Renal cortical epithelial cell (primary cell): ENCODE data around the gene PACSIN2. TPM values are rescaled to one million over a fixed set of nuclear protein-coding genes. Genes with fewer than 3 reads are reported as not detected.

ENCODE experiments used
- DNase-seq: peaks from one replicate; pipeline ENCODE4 v3.0.0-alpha.2; 2011; ENCODE audit warnings: low read depth
- total RNA-seq: library from RNA; depleted of rRNA; stranded (reverse); fragments of >200 nt; gene quantifications from 2 replicates; pipeline ENCODE4 v1.2.3, GENCODE V29; 2014

Gene PACSIN2
- total RNA-seq, 1 donor from 2014 or later, result 129 TPM

GRCh38 chr22:42884616-42885375, 130.2 kb downstream of the PACSIN2 start:
- no peak for DNase-seq

- no peak for DNase-seq
Observed at GRCh38 chr22:42883970-42884369, 131.0 kb downstream of the PACSIN2 start.

GRCh38 chr22:42883121-42883520, 131.8 kb downstream of the PACSIN2 start:
- DNase-seq, result no peak

GRCh38 chr22:42881982-42882656, 132.8 kb downstream of the PACSIN2 start:
- peak; percentile 6 for DNase-seq

- no peak for DNase-seq
Observed at GRCh38 chr22:42881298-42881697, 133.7 kb downstream of the PACSIN2 start.

- DNase-seq, result no peak
Observed at GRCh38 chr22:42880815-42881214, 134.1 kb downstream of the PACSIN2 start.

GRCh38 chr22:42879371-42880021, 135.5 kb downstream of the PACSIN2 start:
- DNase-seq, result no peak

- DNase-seq, result no peak
Observed at GRCh38 chr22:42878561-42879305, 136.2 kb downstream of the PACSIN2 start.

GRCh38 chr22:42877597-42878340, 137.2 kb downstream of the PACSIN2 start:
- no peak for DNase-seq

GRCh38 chr22:42877158-42877557, 137.8 kb downstream of the PACSIN2 start:
- DNase-seq, result no peak

GRCh38 chr22:42876041-42876440, 138.9 kb downstream of the PACSIN2 start:
- DNase-seq, result no peak

- DNase-seq, result no peak
Observed at GRCh38 chr22:42874010-42874409, 140.9 kb downstream of the PACSIN2 start.

GRCh38 chr22:42873356-42873755, 141.6 kb downstream of the PACSIN2 start:
- DNase-seq, result no peak

GRCh38 chr22:42872821-42873220, 142.1 kb downstream of the PACSIN2 start:
- DNase-seq, result no peak

GRCh38 chr22:42871146-42872050, 143.6 kb downstream of the PACSIN2 start:
- no peak for DNase-seq

GRCh38 chr22:42869888-42870480, 145.0 kb downstream of the PACSIN2 start:
- DNase-seq, result no peak

GRCh38 chr22:42869463-42869862, 145.5 kb downstream of the PACSIN2 start:
- no peak for DNase-seq

GRCh38 chr22:42868751-42869251, 146.1 kb downstream of the PACSIN2 start:
- no peak for DNase-seq

- no peak for DNase-seq
Observed at GRCh38 chr22:42866100-42866499, 148.8 kb downstream of the PACSIN2 start.

- DNase-seq, result no peak
Observed at GRCh38 chr22:42865536-42865935, 149.4 kb downstream of the PACSIN2 start.
